HEK293 (cell line): ENCODE data around the gene LMAN1L.

Experiments used
- BCL11B ChIP-seq: fragments of 450-650 bp; formaldehyde crosslinking; IDR thresholded peaks from 2 replicates; pipeline ENCODE4 v1.5.1; 2016; ENCODE audit warnings: low read depth, missing biosample characterization, missing genetic modification characterization
- GLIS2 ChIP-seq: fragments of 450-650 bp; formaldehyde crosslinking; IDR thresholded peaks from 2 replicates; pipeline ENCODE4 v1.5.1; 2016; ENCODE audit warnings: missing biosample characterization, missing genetic modification characterization
- HOXC10 ChIP-seq: sonication (generic); formaldehyde crosslinking; IDR thresholded peaks from 2 replicates; pipeline ENCODE4 v1.8.1; 2023; ENCODE audit warnings: mild to moderate bottlenecking, missing genetic modification reagents
- IKZF3 ChIP-seq: fragments of 450-650 bp; IDR thresholded peaks from 2 replicates; pipeline ENCODE4 v1.5.0; 2018; ENCODE audit warnings: missing biosample characterization, mild to moderate bottlenecking, missing genetic modification characterization, moderate library complexity
- KLF9 ChIP-seq: fragments of 450-650 bp; formaldehyde crosslinking; IDR thresholded peaks from 2 replicates; pipeline ENCODE4 v1.5.1; 2016; ENCODE audit warnings: missing biosample characterization, missing genetic modification characterization, low read depth
- PBX3 ChIP-seq: sonication (generic); formaldehyde crosslinking; IDR thresholded peaks from 2 replicates; pipeline ENCODE4 v1.8.1; 2022; ENCODE audit warnings: mild to moderate bottlenecking, moderate library complexity, missing genetic modification reagents
- PRDM4 ChIP-seq: fragments of 450-650 bp; formaldehyde crosslinking; IDR thresholded peaks from 2 replicates; pipeline ENCODE4 v1.5.1; 2017; ENCODE audit warnings: missing biosample characterization, missing genetic modification characterization
- REST ChIP-seq: fragments of 450-650 bp; formaldehyde crosslinking; IDR thresholded peaks from 2 replicates; pipeline ENCODE4 v1.5.1; 2016; ENCODE audit warnings: missing biosample characterization, missing genetic modification characterization
- SETDB1 ChIP-seq: IDR thresholded peaks from one replicate; pipeline ENCODE4 v1.6.1; 2017; ENCODE audit warnings: mild to moderate bottlenecking, low read length, moderate library complexity, mixed read lengths; ENCODE audit not compliant: insufficient read length
- YY1 ChIP-seq: fragments of 450-650 bp; formaldehyde crosslinking; IDR thresholded peaks from 2 replicates; pipeline ENCODE4 v1.5.1; 2018; ENCODE audit warnings: missing biosample characterization, missing genetic modification characterization
- ZBTB20 ChIP-seq: fragments of 450-650 bp; formaldehyde crosslinking; IDR thresholded peaks from 2 replicates; pipeline ENCODE4 v1.5.1; 2016; ENCODE audit warnings: missing biosample characterization, missing genetic modification characterization
- ZFP69B ChIP-seq: fragments of 450-650 bp; formaldehyde crosslinking; IDR thresholded peaks from 2 replicates; pipeline ENCODE4 v1.5.1; 2016; ENCODE audit warnings: missing biosample characterization, missing genetic modification characterization
- ZNF292 ChIP-seq: fragments of 450-650 bp; formaldehyde crosslinking; IDR thresholded peaks from 2 replicates; pipeline ENCODE4 v1.5.1; 2016; ENCODE audit warnings: low read depth, missing biosample characterization, missing genetic modification characterization, borderline replicate concordance
- ZNF366 ChIP-seq: fragments of 450-650 bp; formaldehyde crosslinking; conservative IDR thresholded peaks from 2 replicates; pipeline ENCODE4 v1.5.1; 2016; ENCODE audit warnings: missing biosample characterization, missing genetic modification characterization
- ZNF391 ChIP-seq: fragments of 450-650 bp; formaldehyde crosslinking; IDR thresholded peaks from 2 replicates; pipeline ENCODE4 v1.5.1; 2016; ENCODE audit warnings: low read depth, missing biosample characterization, missing genetic modification characterization, borderline replicate concordance
- ZNF423 ChIP-seq: fragments of 450-650 bp; formaldehyde crosslinking; IDR thresholded peaks from 2 replicates; pipeline ENCODE4 v1.5.1; 2016; ENCODE audit warnings: missing biosample characterization, missing genetic modification characterization
- ZNF530 ChIP-seq: fragments of 450-650 bp; formaldehyde crosslinking; IDR thresholded peaks from 2 replicates; pipeline ENCODE4 v1.5.1; 2016; ENCODE audit warnings: low read depth, missing biosample characterization, missing genetic modification characterization
- ZNF571 ChIP-seq: fragments of 450-650 bp; formaldehyde crosslinking; IDR thresholded peaks from 2 replicates; pipeline ENCODE4 v1.5.0; 2017; ENCODE audit warnings: missing biosample characterization, missing genetic modification characterization
- ZNF621 ChIP-seq: fragments of 450-650 bp; formaldehyde crosslinking; IDR thresholded peaks from 2 replicates; pipeline ENCODE4 v1.5.1; 2017; ENCODE audit warnings: missing biosample characterization, missing genetic modification characterization
- ZNF660 ChIP-seq: fragments of 450-650 bp; IDR thresholded peaks from 2 replicates; pipeline ENCODE4 v1.5.1; 2018; ENCODE audit warnings: missing biosample characterization, mild to moderate bottlenecking, missing genetic modification characterization
- ZNF707 ChIP-seq: fragments of 450-650 bp; formaldehyde crosslinking; IDR thresholded peaks from 2 replicates; pipeline ENCODE4 v1.5.1; 2016; ENCODE audit warnings: missing biosample characterization, missing genetic modification characterization
- ZNF76 ChIP-seq: fragments of 450-650 bp; formaldehyde crosslinking; IDR thresholded peaks from 2 replicates; pipeline ENCODE4; 2016; ENCODE audit warnings: low read depth, missing biosample characterization, missing genetic modification characterization, borderline replicate concordance
- ZNF777 ChIP-seq: fragments of 450-650 bp; formaldehyde crosslinking; IDR thresholded peaks from 2 replicates; pipeline ENCODE4 v1.5.1; 2017; ENCODE audit warnings: missing biosample characterization, missing genetic modification characterization, borderline replicate concordance
- ZNF830 ChIP-seq: fragments of 450-650 bp; IDR thresholded peaks from 2 replicates; pipeline ENCODE4 v1.5.0; 2018; ENCODE audit warnings: missing biosample characterization, missing genetic modification characterization, low read depth, mild to moderate bottlenecking, moderate library complexity
- ZSCAN23 ChIP-seq: fragments of 450-650 bp; formaldehyde crosslinking; IDR thresholded peaks from 2 replicates; pipeline ENCODE4 v1.5.1; 2016; ENCODE audit warnings: missing biosample characterization, missing genetic modification characterization
- TF ChIP-seq, protein P1 (sequence below): fragments of 450-650 bp; formaldehyde crosslinking; IDR thresholded peaks from 2 replicates; pipeline ENCODE4 v1.5.1; 2016; ENCODE audit warnings: missing biosample characterization, missing genetic modification characterization
- TF ChIP-seq, protein P2 (sequence below): fragments of 450-650 bp; formaldehyde crosslinking; IDR thresholded peaks from 2 replicates; pipeline ENCODE4 v1.5.1; 2017; ENCODE audit warnings: missing biosample characterization, missing genetic modification characterization
- TF ChIP-seq, protein P3 (sequence below): fragments of 450-650 bp; formaldehyde crosslinking; IDR thresholded peaks from 2 replicates; pipeline ENCODE4 v1.5.1; 2016; ENCODE audit warnings: missing biosample characterization, missing genetic modification characterization

LMAN1L gene

GRCh38 chr15:74873756-74874424, 61.3 kb downstream of the LMAN1L start (continued):
- TF ChIP-seq KLF9 (tag by site-specific recombination) = no peak
- peak; percentile 72 for TF ChIP-seq ZFP69B
- no peak for TF ChIP-seq ZNF830
- no peak for TF ChIP-seq BCL11B (tag by site-specific recombination)
- no peak for TF ChIP-seq PRDM4 (tag by site-specific recombination)
- no peak for TF ChIP-seq ZNF366 (tag by site-specific recombination)
- TF ChIP-seq HOXC10 (CRISPR knock-in tag) = no peak
- no peak for TF ChIP-seq IKZF3 (tag by site-specific recombination)
- no peak for TF ChIP-seq ZNF571
- TF ChIP-seq ZNF707 (tag by site-specific recombination) = no peak
- no peak for TF ChIP-seq ZNF292 (tag by site-specific recombination)
- no peak for TF ChIP-seq ZNF660
- no peak for TF ChIP-seq PBX3 (CRISPR knock-in tag)
- no peak for TF ChIP-seq ZSCAN23 (tag by site-specific recombination)
- TF ChIP-seq ZNF423 (tag by site-specific recombination) = no peak
- TF ChIP-seq, protein P1, sequence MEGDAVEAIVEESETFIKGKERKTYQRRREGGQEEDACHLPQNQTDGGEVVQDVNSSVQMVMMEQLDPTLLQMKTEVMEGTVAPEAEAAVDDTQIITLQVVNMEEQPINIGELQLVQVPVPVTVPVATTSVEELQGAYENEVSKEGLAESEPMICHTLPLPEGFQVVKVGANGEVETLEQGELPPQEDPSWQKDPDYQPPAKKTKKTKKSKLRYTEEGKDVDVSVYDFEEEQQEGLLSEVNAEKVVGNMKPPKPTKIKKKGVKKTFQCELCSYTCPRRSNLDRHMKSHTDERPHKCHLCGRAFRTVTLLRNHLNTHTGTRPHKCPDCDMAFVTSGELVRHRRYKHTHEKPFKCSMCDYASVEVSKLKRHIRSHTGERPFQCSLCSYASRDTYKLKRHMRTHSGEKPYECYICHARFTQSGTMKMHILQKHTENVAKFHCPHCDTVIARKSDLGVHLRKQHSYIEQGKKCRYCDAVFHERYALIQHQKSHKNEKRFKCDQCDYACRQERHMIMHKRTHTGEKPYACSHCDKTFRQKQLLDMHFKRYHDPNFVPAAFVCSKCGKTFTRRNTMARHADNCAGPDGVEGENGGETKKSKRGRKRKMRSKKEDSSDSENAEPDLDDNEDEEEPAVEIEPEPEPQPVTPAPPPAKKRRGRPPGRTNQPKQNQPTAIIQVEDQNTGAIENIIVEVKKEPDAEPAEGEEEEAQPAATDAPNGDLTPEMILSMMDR (tag by site-specific recombination) = no peak
- TF ChIP-seq ZNF391 (tag by site-specific recombination) = no peak; the same call in 1 of the 2 replicates
- no peak; the same call in 1 of the 2 replicates for TF ChIP-seq GLIS2 (tag by site-specific recombination)
- TF ChIP-seq, protein P2, sequence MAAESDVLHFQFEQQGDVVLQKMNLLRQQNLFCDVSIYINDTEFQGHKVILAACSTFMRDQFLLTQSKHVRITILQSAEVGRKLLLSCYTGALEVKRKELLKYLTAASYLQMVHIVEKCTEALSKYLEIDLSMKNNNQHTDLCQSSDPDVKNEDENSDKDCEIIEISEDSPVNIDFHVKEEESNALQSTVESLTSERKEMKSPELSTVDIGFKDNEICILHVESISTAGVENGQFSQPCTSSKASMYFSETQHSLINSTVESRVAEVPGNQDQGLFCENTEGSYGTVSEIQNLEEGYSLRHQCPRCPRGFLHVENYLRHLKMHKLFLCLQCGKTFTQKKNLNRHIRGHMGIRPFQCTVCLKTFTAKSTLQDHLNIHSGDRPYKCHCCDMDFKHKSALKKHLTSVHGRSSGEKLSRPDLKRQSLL (tag by site-specific recombination) = peak; percentile 72; the same call in 1 of the 2 replicates
- TF ChIP-seq ZNF621 (tag by site-specific recombination) = no peak
- TF ChIP-seq SETDB1 = no peak
- no peak for TF ChIP-seq YY1 (tag by site-specific recombination)
- TF ChIP-seq, protein P3, sequence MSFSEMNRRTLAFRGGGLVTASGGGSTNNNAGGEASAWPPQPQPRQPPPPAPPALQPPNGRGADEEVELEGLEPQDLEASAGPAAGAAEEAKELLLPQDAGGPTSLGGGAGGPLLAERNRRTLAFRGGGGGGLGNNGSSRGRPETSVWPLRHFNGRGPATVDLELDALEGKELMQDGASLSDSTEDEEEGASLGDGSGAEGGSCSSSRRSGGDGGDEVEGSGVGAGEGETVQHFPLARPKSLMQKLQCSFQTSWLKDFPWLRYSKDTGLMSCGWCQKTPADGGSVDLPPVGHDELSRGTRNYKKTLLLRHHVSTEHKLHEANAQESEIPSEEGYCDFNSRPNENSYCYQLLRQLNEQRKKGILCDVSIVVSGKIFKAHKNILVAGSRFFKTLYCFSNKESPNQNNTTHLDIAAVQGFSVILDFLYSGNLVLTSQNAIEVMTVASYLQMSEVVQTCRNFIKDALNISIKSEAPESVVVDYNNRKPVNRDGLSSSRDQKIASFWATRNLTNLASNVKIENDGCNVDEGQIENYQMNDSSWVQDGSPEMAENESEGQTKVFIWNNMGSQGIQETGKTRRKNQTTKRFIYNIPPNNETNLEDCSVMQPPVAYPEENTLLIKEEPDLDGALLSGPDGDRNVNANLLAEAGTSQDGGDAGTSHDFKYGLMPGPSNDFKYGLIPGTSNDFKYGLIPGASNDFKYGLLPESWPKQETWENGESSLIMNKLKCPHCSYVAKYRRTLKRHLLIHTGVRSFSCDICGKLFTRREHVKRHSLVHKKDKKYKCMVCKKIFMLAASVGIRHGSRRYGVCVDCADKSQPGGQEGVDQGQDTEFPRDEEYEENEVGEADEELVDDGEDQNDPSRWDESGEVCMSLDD = no peak
- no peak for TF ChIP-seq ZNF76 (tag by site-specific recombination)
- no peak; the same call in 1 of the 2 replicates for TF ChIP-seq ZBTB20 (tag by site-specific recombination)
- TF ChIP-seq ZNF530 = no peak
- no peak for TF ChIP-seq REST (tag by site-specific recombination)
- no peak for TF ChIP-seq ZNF777 (tag by site-specific recombination)
